Stimulated activated CD8-positive, alpha-beta memory T cell treated with anti-CD3 and anti-CD28 coated beads, Interleukin-7, amount 100 ng/mL, for 24 hours (primary cell): ENCODE results near the gene PTPN1.
A peak's percentile ranks its signal among the peaks of the same experiment; 100 is the strongest.
"Not testable (repeated sequence)": the region's sequence is repeated elsewhere in the genome, so short reads cannot be mapped to it uniquely, and the experiment has no call there.

Experiments used
- DNase-seq: peaks from one replicate; pipeline ENCODE4 v3.0.0-alpha.2; 2020; ENCODE audit warnings: low read depth

Gene PTPN1

DNA sequence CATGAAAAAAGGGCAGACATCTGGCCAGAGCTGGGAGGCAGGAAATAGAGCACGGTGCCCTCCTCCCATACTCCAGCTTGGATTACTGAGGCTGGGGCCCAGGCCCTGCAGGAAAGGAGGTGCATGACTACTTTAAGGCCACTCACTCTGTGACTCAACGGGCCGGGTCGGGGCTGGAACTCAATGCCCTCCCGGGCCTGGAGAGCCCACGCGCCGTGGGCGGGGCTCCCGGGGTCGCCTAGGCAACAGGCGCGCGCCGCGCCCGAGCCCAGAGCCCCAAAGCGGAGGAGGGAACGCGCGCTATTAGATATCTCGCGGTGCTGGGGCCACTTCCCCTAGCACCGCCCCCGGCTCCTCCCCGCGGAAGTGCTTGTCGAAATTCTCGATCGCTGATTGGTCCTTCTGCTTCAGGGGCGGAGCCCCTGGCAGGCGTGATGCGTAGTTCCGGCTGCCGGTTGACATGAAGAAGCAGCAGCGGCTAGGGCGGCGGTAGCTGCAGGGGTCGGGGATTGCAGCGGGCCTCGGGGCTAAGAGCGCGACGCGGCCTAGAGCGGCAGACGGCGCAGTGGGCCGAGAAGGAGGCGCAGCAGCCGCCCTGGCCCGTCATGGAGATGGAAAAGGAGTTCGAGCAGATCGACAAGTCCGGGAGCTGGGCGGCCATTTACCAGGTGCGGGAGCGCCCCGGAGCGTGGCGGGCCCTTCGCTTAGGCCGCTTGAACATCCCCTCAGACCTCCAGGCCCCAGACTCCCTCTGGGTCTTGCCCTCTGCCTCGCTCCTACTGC is at the start of gene PTPN1:
Gene PTPN1 (plus strand): TSS at position 461 of the 783 bp plus-strand sequence. CDS start 145 bp downstream, at position 606.
- DNase-seq = peak; percentile 93

- DNase-seq = peak; percentile 72
Measured at GRCh38 chr20:50460608-50461267, 49.4 kb upstream of the PTPN1 start.

- no peak for DNase-seq
Measured at GRCh38 chr20:50462093-50462690, 48.0 kb upstream of the PTPN1 start.

DNA sequence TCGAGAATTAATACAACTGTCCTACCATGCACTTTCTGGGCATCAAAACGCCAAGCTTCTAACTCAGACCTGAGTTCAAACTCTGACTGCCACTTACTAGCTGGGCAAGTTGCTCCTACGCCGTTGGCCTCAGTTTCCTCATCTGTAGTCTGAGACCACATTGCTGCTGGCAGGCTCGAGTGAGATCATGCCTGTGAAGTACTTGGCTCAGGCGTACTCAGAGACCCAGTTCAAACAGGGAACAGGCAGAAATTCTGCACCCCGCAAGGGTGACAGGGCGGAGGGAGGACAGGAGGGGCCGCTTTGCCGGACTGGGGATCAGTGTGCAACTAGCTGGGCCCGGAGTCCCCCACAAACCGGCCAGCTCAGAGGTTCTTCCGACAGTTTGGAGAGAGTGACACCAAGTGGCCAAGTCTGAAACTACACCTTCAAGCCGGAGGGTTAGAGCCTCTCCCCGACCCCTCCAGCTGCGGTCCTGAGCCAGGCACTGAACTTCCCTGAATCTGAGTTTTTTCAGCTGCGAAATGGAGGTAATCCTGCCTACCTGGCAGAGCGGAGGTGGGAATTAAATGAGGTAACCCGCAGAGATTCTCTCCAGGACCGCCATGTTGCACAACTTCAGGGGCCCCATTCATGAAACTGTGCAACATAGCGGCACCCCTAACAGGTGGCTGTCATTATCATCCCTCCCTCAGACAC is 46.0 kb upstream of the PTPN1 start:
- DNase-seq = no peak

DNA sequence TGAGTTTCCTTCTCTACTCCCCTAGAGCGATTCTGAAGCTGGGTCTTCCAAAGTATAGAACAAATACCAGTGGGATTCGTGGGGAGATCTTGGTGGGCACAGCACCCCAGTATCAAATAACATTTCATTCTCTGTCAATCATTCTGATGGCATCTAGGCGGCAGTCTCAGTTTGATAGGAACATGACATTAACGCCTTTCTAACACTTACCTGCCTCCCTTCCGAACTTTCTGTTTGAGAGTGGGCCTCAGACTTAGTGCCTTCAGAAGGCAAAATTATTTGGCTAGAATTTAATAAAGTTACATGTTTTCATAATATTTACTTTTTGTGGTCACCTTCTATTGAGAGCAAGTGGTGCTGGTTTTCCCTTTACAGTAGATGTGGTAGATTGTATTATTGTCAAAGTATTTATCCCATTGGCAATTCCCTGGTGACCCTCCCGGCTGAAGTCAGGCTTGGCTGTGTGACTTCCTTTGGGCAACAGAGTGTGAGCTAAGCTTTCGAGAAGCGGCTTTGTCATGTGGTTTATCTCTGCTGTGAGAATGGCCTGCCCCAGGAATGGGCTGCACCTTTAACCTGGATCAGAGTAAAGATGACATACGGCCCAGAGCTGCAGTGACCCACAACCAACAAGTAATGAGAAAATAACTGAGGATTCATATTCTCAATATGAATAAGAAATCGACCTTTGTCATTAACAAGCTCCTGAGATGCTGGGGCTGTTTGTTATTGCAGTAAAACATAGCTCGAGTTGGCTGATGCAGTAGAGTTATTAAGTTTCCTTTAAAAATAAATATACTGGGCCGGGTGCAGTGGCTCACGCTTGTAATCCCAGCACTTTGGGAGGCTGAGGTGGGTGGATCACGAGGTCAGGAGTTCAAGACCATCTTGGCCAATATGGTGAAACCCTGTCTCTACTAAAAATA is 45.2 kb upstream of the PTPN1 start:
- no peak for DNase-seq

GRCh38 chr20:50467174-50467573 is 43.0 kb upstream of the PTPN1 start:
- DNase-seq = no peak

DNA sequence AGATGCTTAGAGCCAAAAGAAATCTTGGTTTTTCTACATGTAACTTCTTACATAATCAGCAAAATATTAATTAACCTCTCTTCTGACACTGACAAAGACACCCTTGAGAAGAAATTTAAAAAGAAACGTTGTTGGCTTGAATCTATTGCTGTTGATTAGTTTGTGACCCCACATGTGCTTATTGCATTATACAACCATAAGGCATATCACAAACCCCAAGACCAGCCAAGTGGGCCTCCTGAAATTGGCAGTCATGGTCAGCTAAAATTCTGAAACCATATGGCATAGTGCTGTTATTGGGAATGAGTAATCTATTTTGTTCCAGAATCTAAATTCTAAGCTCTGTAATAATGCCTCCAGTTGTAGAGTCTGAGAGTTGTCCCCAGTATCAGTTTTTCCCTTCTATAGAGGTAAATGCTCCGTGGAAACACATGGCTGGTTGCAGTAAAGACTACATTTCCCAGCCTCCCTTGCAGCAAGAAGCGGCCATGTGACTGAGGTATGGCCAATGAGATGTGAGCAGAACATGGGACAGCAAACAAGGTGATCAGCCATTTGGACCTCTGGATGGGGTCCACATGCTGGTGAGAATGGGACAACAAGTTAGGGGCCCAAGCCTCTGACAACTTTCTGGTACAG is 42.3 kb upstream of the PTPN1 start:
- DNase-seq = no peak

GRCh38 chr20:50468378-50468798 is 41.8 kb upstream of the PTPN1 start:
- no peak for DNase-seq

- no peak for DNase-seq
Measured at GRCh38 chr20:50469176-50469723, 40.9 kb upstream of the PTPN1 start.

DNA sequence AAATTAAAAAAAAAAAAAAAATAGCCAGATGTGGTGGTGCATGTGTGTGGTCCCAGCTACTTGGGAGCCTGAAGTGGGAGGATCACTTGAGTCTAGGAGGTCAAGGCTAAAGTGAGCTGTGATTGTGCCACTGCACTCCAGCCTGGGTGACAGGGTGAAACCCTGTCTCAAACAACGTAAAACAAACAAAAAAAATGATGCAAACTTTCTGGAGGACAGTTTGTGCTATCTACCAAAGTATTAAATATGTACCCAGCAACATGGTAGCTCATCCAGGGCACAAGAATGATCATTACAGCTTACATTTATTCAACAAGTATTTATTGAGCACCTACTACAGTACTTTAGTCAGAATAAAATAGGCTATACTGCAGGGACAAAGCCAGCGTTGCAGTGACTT is 40.4 kb upstream of the PTPN1 start:
- DNase-seq = no peak

DNA sequence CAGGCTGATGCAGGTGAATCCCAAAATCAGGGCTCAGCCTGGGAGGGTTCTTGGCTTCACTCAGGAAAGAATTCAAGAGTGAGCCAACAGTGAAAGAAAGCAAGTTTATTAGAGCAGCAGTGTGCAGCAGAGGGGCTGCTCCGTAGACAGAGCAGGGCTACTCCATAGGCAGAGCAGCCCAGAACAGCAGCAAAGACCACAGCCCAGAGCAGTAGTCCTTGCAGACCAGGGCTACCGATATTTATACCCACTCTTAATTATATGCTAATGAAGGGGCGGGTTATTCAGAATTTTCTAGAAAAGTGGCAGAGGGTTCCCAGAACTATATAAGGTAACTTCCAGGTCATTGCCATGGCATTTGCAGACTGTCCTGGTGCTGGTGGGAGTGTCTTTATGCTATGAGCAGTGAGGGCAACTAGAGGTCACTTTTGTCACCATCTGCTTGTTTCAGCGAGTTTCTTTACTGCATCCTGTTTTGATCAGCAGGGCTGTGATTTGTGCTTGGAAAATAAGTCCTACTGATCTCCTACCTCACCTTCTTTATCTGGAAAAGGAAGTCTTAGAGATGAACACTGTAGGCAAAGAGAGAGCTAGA is 39.8 kb upstream of the PTPN1 start:
- no peak for DNase-seq

DNA sequence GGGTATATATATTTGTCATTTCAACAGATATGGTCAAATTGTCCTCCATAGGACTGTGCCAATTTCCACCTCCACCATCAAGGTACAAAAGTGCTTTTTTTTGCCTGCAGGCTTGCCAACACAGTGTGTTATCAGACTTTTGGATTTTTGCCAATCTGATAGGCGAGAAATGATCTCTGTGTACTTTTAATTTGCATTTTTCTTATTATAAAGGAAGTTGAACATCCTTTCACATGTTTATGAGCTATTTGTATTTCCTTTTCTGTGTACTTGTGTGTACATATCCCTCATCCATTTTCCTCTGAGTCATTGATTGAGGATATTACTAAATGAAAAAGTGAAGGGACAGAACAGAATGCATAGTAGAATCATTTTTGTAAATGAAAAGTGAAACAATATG is 39.0 kb upstream of the PTPN1 start:
- no peak for DNase-seq

DNA sequence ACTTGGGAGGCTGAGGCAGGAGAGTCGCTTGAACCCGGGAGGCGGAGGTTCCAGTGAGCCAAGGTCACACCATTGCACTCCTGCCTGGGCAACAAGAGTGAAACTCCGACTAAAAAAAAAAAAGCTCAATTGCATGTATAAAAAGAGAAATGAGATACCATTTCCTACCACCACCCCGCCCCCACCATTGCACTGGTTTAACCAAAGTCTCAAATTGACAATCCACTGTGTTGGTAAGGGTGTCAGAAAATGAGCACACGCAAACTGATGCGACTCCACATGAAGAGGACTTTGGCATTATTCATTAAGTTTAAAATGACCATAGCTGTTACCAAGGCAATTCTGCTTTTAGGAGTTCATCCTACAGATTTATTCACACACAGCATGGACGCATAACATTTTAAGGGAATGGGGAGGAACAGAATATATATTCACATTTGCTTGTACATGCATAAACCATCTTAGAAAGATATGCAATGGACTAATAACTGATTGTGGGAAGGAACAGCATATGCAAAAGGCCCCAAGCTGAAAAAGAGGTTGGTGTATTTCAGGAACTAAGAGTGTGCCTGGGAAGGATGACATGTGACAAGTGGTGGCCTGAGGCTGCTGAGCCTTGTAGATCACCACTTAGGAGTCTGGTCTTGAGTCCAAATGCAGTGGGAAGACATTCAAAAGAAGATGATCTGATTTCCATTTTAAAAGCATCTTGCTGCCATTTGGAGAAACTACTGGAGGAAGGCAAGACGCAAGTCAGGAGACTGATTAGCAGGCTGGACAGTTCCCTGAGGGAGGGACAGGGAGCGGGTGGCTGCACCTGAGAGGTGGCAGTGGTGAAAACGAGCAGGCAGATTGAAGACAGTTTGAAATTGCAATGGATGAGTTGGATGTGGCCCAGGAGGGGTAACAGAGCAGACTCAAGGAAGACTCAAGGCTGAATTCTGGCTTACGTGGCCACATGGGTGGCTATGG is 37.2 kb upstream of the PTPN1 start:
- DNase-seq = no peak

DNA sequence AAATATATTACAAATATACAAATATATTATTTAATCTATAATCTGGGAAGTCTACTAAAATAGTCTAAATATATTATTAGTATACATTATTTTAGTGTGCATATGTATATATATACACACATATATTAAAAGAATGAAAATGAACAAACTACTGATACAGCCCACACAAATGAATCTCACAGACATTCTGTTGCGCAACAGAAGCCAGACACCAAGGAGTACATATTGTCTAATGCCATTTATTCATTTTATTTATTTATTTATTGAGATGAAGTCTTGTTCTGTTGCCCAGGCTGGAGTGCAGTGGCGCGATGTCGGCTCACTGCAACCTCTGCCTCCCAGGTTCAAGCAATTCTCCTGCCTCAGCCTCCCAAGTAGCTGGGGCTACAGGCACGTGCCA is 35.8 kb upstream of the PTPN1 start:
- not testable (repeated sequence) for DNase-seq

DNA sequence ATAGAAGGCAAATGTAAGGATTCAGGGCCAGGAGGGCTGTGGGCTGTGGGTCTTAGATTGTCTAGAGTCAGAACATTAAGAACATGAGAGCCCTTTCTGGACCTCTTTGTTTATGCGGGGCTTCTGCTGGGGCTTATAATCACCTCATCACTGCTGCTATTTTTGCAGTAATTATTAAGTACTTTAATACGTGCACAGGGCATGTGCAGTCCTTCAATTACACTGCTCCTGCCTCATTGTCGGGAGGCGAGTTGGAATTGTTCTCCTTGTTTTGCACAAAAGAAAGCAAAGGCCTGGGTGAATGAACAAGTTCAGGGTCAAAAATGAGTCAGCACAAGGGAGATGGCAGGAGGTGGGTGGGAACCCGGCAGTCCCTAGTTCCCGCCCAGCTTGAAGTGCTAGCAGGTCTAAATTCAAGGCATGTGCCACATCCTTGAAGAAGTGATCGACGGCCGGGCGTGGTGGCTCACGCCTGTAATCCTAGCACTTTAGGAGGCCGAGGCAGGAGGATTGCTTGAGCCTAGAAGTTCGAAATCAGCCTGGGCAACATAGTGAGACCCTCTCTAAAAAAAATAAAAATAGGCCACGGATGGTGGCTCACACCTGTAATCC is 34.4 kb upstream of the PTPN1 start:
- no peak for DNase-seq

GRCh38 chr20:50477239-50477872 is 32.8 kb upstream of the PTPN1 start:
- DNase-seq = no peak

DNA sequence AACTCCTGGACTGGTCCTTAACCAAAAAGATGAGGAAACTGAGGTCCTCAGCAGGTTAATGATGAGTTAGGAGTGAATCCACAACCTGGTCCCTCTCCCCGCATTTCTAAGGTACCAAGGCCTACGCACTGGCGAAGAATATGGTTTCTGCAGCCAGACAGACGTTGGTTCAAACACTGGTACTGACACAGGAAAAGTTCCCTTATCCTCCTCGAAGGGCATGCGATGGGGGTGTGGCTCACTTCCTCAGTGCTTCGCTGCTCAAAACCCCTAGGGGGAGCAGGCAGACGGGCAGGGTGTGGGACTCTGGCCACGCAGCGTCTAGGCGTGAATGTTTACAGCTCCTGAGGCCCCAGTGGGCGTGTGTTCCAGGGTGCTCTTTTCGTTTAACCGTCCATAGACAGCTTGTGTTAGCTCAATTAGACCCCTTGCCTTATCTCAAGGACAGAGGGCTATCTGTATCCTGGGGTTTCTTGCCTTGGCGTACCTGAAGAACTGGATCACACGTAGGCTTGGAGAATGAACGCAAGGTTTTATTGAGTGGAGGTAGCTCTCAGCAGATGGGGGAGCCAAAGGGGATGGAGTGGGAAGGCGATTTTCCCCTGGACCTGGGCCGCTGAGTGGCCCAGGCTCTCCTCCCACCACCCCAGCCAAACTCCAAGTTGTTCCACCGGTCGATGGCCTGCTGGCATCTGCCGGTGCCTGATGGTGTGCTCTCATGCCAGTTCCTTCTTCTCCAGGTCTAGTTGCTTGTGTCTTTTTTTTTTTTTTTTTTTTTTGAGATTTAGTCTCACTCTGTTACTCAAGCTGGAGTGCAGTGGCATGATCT is 31.8 kb upstream of the PTPN1 start:
- DNase-seq = peak; percentile 54
